CD8-positive, alpha-beta memory T cell (primary cell): Measurements from ENCODE around the gene MARCHF11. TPM values are rescaled to one million over a fixed set of nuclear protein-coding genes. Genes with fewer than 3 reads are reported as not detected.

Experiments
- CTCF ChIA-PET: fragments of 350-600 bp; sonication (Branson Sonifier 250); formaldehyde crosslinking; loops from one replicate; lab custom pipeline; 2021; ENCODE audit warnings: antibody characterized with exemption; lab: Charles Lee
- POLR2A ChIA-PET: fragments of 350-600 bp; sonication (Branson Sonifier 250); formaldehyde crosslinking; loops from one replicate; lab custom pipeline; 2021; ENCODE audit warnings: antibody characterized with exemption; lab: Charles Lee
- DNase-seq, 5 donors: peaks; one replicate each; pipeline versions ENCODE4 v3.0.0 to v3.0.0-alpha.2; 2020 to 2022; ENCODE audit warnings: mixed read lengths in 1 of 5
- H3K27ac ChIP-seq: one replicate; pipeline ENCODE4 v1.7.0; 2013; ENCODE audit warnings: low read depth, mild to moderate bottlenecking, low read length, moderate library complexity
- H3K27me3 ChIP-seq: 2 replicates; pipeline ENCODE4 v1.7.0; 2013; ENCODE audit warnings: low read length, mild to moderate bottlenecking; ENCODE audit not compliant: insufficient read depth, poor library complexity, severe bottlenecking
- H3K36me3 ChIP-seq: 2 replicates; pipeline ENCODE4 v1.7.0; 2013; ENCODE audit warnings: mild to moderate bottlenecking, low read length, moderate library complexity; ENCODE audit not compliant: insufficient read depth
- H3K4me1 ChIP-seq: 2 replicates; pipeline ENCODE4 v1.7.0; 2013; ENCODE audit warnings: mild to moderate bottlenecking, low read length, moderate library complexity; ENCODE audit not compliant: insufficient read depth
- H3K4me3 ChIP-seq: 2 replicates; pipeline ENCODE4 v1.7.0; 2013; ENCODE audit warnings: mild to moderate bottlenecking, low read length
- H3K9me3 ChIP-seq: 2 replicates; pipeline ENCODE4 v1.7.0; 2013; ENCODE audit warnings: mild to moderate bottlenecking, low read length
- H3K27ac Mint-ChIP-seq, 8 donors: one replicate each; pipeline ENCODE4 v1.8.0; 2020 to 2021; ENCODE audit warnings: mixed read lengths in 8 of 8, mild to moderate bottlenecking in 6 of 8, inconsistent platforms in 3 of 8, moderate library complexity in 3 of 8
- H3K27me3 Mint-ChIP-seq, 2 donors: one replicate each; pipeline ENCODE4 v1.8.0; 2020 to 2021; ENCODE audit warnings: mixed read lengths in 2 of 2, mild to moderate bottlenecking in 1 of 2, moderate library complexity in 1 of 2
- H3K36me3 Mint-ChIP-seq, 3 donors: one replicate each; pipeline ENCODE4 v1.8.0; 2020 to 2021; ENCODE audit warnings: mixed read lengths in 3 of 3, inconsistent platforms in 1 of 3, mild to moderate bottlenecking in 1 of 3
- H3K4me1 Mint-ChIP-seq, 3 donors: one replicate each; pipeline ENCODE4 v1.8.0; 2020 to 2021; ENCODE audit warnings: mixed read lengths in 3 of 3, inconsistent platforms in 1 of 3, mild to moderate bottlenecking in 1 of 3
- H3K4me3 Mint-ChIP-seq, 7 donors: one replicate each; pipeline ENCODE4 v1.8.0; 2020 to 2021; ENCODE audit warnings: mixed read lengths in 7 of 7, mild to moderate bottlenecking in 6 of 7, moderate library complexity in 4 of 7, inconsistent platforms in 2 of 7
- H3K9me3 Mint-ChIP-seq, 5 donors: one replicate each; pipeline ENCODE4 v1.8.0; 2020 to 2022; ENCODE audit warnings: mixed read lengths in 5 of 5, mild to moderate bottlenecking in 3 of 5, moderate library complexity in 2 of 5, inconsistent platforms in 1 of 5
- polyA plus RNA-seq: library from polyadenylated mRNA; unstranded; fragments of 300-500 nt; fragmentation: Illumina TruSeq; gene quantifications from one replicate; pipeline ENCODE4 v1.2.3, GENCODE V29; 2021
- total RNA-seq, 2 experiments: library from RNA; stranded (reverse); gene quantifications; one replicate each; pipeline ENCODE4 v1.2.3, GENCODE V29; 2021

The MARCHF11 gene
- total and polyA plus RNA-seq, 3 experiments from 2014 or later: not detected

GRCh38 chr5:16160706-16161105 is 18.9 kb downstream of the MARCHF11 start:
- CTCF ChIA-PET: no interaction called here
- Mint-ChIP-seq H3K4me3 (no peak overlapping the region), H3K4me1 (no peaks in the 10 kb centered on the region), H3K27me3 (no peaks in the 10 kb centered on the region), H3K27ac (no peak overlapping the region), H3K36me3 (no peaks in the 10 kb centered on the region), H3K9me3 (peaks cover 0 to 2% (median 0%) of the 10 kb centered on the region in 5 donors)
- DNase-seq: no peak
- no peaks in the 10 kb centered on the region for H3K4me1 ChIP-seq
- no peak overlapping the region for H3K4me3 ChIP-seq
- no peak overlapping the region for H3K27ac ChIP-seq
- H3K9me3 ChIP-seq: no peaks in the 10 kb centered on the region
- H3K27me3 ChIP-seq: no peaks in the 10 kb centered on the region
- H3K36me3 ChIP-seq: no peaks in the 10 kb centered on the region
- POLR2A ChIA-PET: no interaction called here

GRCh38 chr5:16159636-16160035 is 20.0 kb downstream of the MARCHF11 start:
- H3K9me3 ChIP-seq: no peaks in the 10 kb centered on the region
- DNase-seq: no peak
- ChIA-PET CTCF (no interaction called here), POLR2A (no interaction called here)
- H3K36me3 ChIP-seq: no peaks in the 10 kb centered on the region
- no peaks in the 10 kb centered on the region for H3K36me3 Mint-ChIP-seq
- no peaks in the 10 kb centered on the region for H3K4me1 ChIP-seq
- H3K27me3 Mint-ChIP-seq: no peaks in the 10 kb centered on the region
- H3K4me3 Mint-ChIP-seq: no peak overlapping the region
- no peak overlapping the region for H3K4me3 ChIP-seq
- no peaks in the 10 kb centered on the region for H3K4me1 Mint-ChIP-seq
- no peak overlapping the region for H3K27ac Mint-ChIP-seq
- no peaks in the 10 kb centered on the region for H3K27me3 ChIP-seq
- no peaks in the 10 kb centered on the region for H3K9me3 Mint-ChIP-seq
- H3K27ac ChIP-seq: no peak overlapping the region

GRCh38 chr5:16156152-16156551 is 23.4 kb downstream of the MARCHF11 start:
- Histone ChIP-seq H3K36me3 (no peaks in the 10 kb centered on the region), H3K9me3 (no peaks in the 10 kb centered on the region), H3K27me3 (no peaks in the 10 kb centered on the region), H3K4me1 (no peaks in the 10 kb centered on the region), H3K4me3 (no peak overlapping the region), H3K27ac (no peak overlapping the region)
- no peaks in the 10 kb centered on the region for H3K4me1 Mint-ChIP-seq
- no peak overlapping the region for H3K27ac Mint-ChIP-seq
- CTCF ChIA-PET: no interaction called here
- H3K9me3 Mint-ChIP-seq: peaks cover 0 to 3% (median 0%) of the 10 kb centered on the region in 5 donors
- H3K36me3 Mint-ChIP-seq: no peaks in the 10 kb centered on the region
- H3K4me3 Mint-ChIP-seq: no peak overlapping the region
- no peak for DNase-seq
- H3K27me3 Mint-ChIP-seq: no peaks in the 10 kb centered on the region
- POLR2A ChIA-PET: no interaction called here

- no peaks in the 10 kb centered on the region for H3K4me1 ChIP-seq
- Mint-ChIP-seq H3K36me3 (no peaks in the 10 kb centered on the region), H3K27ac (no peak overlapping the region), H3K4me1 (no peaks in the 10 kb centered on the region), H3K4me3 (no peak overlapping the region), H3K27me3 (no peaks in the 10 kb centered on the region), H3K9me3 (peaks cover 0 to 7% (median 2%) of the 10 kb centered on the region in 5 donors)
- H3K27ac ChIP-seq: no peak overlapping the region
- POLR2A ChIA-PET: no interaction called here
- H3K4me3 ChIP-seq: no peak overlapping the region
- H3K36me3 ChIP-seq: no peaks in the 10 kb centered on the region
- no peaks in the 10 kb centered on the region for H3K27me3 ChIP-seq
- DNase-seq: no peak
- CTCF ChIA-PET: no interaction called here
- H3K9me3 ChIP-seq: no peaks in the 10 kb centered on the region
These were observed 26.7 kb downstream of the MARCHF11 start for GRCh38 chr5:16152601-16153568.

GRCh38 chr5:16149621-16150020 is 30.0 kb downstream of the MARCHF11 start:
- Mint-ChIP-seq H3K27ac (no peak overlapping the region), H3K27me3 (no peaks in the 10 kb centered on the region), H3K4me3 (no peak overlapping the region), H3K9me3 (peaks cover 0 to 7% (median 2%) of the 10 kb centered on the region in 5 donors), H3K4me1 (no peaks in the 10 kb centered on the region), H3K36me3 (no peaks in the 10 kb centered on the region)
- no peaks in the 10 kb centered on the region for H3K4me1 ChIP-seq
- DNase-seq: no peak
- H3K9me3 ChIP-seq: no peaks in the 10 kb centered on the region
- no peak overlapping the region for H3K27ac ChIP-seq
- H3K4me3 ChIP-seq: no peak overlapping the region
- no peaks in the 10 kb centered on the region for H3K27me3 ChIP-seq
- ChIA-PET CTCF (no interaction called here), POLR2A (no interaction called here)
- H3K36me3 ChIP-seq: no peaks in the 10 kb centered on the region

- Histone ChIP-seq H3K4me1 (no peaks in the 10 kb centered on the region), H3K9me3 (no peaks in the 10 kb centered on the region), H3K27ac (no peak overlapping the region), H3K27me3 (no peaks in the 10 kb centered on the region), H3K4me3 (no peak overlapping the region), H3K36me3 (no peaks in the 10 kb centered on the region)
- ChIA-PET POLR2A (no interaction called here), CTCF (no interaction called here)
- no peaks in the 10 kb centered on the region for H3K36me3 Mint-ChIP-seq
- no peaks in the 10 kb centered on the region for H3K4me1 Mint-ChIP-seq
- H3K9me3 Mint-ChIP-seq: peaks cover 0 to 6% (median 2%) of the 10 kb centered on the region in 5 donors
- H3K4me3 Mint-ChIP-seq: no peak overlapping the region
- peaks cover 0 to 1% of the 10 kb centered on the region in 2 donors for H3K27me3 Mint-ChIP-seq
- no peak overlapping the region for H3K27ac Mint-ChIP-seq
- DNase-seq: no peak
These were observed 32.3 kb downstream of the MARCHF11 start for GRCh38 chr5:16147179-16147900.

GRCh38 chr5:16144416-16144815 is 35.2 kb downstream of the MARCHF11 start:
- no peak for DNase-seq
- H3K27ac ChIP-seq: no peak overlapping the region
- H3K27me3 ChIP-seq: no peaks in the 10 kb centered on the region
- H3K4me1 Mint-ChIP-seq: no peaks in the 10 kb centered on the region
- no peaks in the 10 kb centered on the region for H3K36me3 ChIP-seq
- peaks cover 0 to 6% (median 3%) of the 10 kb centered on the region in 5 donors for H3K9me3 Mint-ChIP-seq
- ChIA-PET POLR2A (no interaction called here), CTCF (no interaction called here)
- peaks cover 0 to 1% of the 10 kb centered on the region in 2 donors for H3K27me3 Mint-ChIP-seq
- H3K36me3 Mint-ChIP-seq: no peaks in the 10 kb centered on the region
- no peaks in the 10 kb centered on the region for H3K4me1 ChIP-seq
- H3K4me3 Mint-ChIP-seq: no peak overlapping the region
- H3K4me3 ChIP-seq: no peak overlapping the region
- H3K27ac Mint-ChIP-seq: no peak overlapping the region
- H3K9me3 ChIP-seq: no peaks in the 10 kb centered on the region

GRCh38 chr5:16143361-16144049 is 36.1 kb downstream of the MARCHF11 start:
- Histone ChIP-seq H3K27me3 (no peaks in the 10 kb centered on the region), H3K4me3 (no peak overlapping the region), H3K36me3 (no peaks in the 10 kb centered on the region), H3K4me1 (no peaks in the 10 kb centered on the region), H3K27ac (no peak overlapping the region), H3K9me3 (no peaks in the 10 kb centered on the region)
- Mint-ChIP-seq H3K9me3 (peaks cover under 1 to 4% (median 3%) of the 10 kb centered on the region in 5 donors), H3K36me3 (no peaks in the 10 kb centered on the region), H3K4me1 (no peaks in the 10 kb centered on the region), H3K4me3 (no peak overlapping the region), H3K27ac (no peak overlapping the region), H3K27me3 (peaks cover 0 to 1% of the 10 kb centered on the region in 2 donors)
- DNase-seq: no peak
- ChIA-PET CTCF (no interaction called here), POLR2A (no interaction called here)
